HCT116 (cell line): ENCODE results near the gene BICD2. TPM values are rescaled to one million over a fixed set of nuclear protein-coding genes. Genes with fewer than 3 reads are reported as not detected.

Experiments used
- ATAC-seq: fragments of 200-7000 bp; cut with Tn5 transposase; 2 replicates; pipeline ENCODE4 v1.9.1; 2020; ENCODE audit warnings: mild to moderate bottlenecking, moderate library complexity
- BruUV-seq: library from RNA; stranded (reverse); fragments of 400-500 nt; replicated peaks from 2 replicates; lab custom pipeline; 2021; lab: Mats Ljungman, UMichigan
- CTCF ChIA-PET: fragments of 300-600 bp; sonication (Branson Sonifier 250); formaldehyde crosslinking; loops from one replicate; lab custom pipeline; 2021; ENCODE audit warnings: antibody characterized with exemption; lab: Charles Lee
- POLR2A ChIA-PET: fragments of 300-600, 350-600 bp; sonication (Branson Sonifier 250); formaldehyde crosslinking; loops from one replicate; lab custom pipeline; 2021; ENCODE audit warnings: antibody characterized with exemption; lab: Charles Lee
- RAD21 ChIA-PET, 2 experiments: fragments of 300-600 bp; sonication (Branson Sonifier 250); formaldehyde crosslinking; loops; one replicate each; lab custom pipeline; 2023; ENCODE audit warnings: low total read pairs in 2 of 2; ENCODE audit not compliant: uncharacterized antibody in 2 of 2, unreplicated experiment in 2 of 2, low non-redundant PET in 1 of 2; lab: Charles Lee
- DNase-seq: peaks from one replicate; pipeline ENCODE4 v3.0.0-alpha.2; 2010; ENCODE audit warnings: low read depth, low spot score
- H2AFZ ChIP-seq: fragments of 200-600 bp; shearing (Covaris generic), sonication (generic); 2 replicates; pipeline ENCODE4 v1.6.1; 2017; ENCODE audit warnings: low read depth, mixed run types, mixed read lengths, antibody characterized with exemption, low read length; ENCODE audit not compliant: poor library complexity, severe bottlenecking
- H3K27ac ChIP-seq: 2 replicates; pipeline ENCODE4 v1.5.1; 2012; ENCODE audit warnings: low read depth, low read length
- H3K27me3 ChIP-seq: fragments of 200-600 bp; sonication (generic); 2 replicates; pipeline ENCODE4 v1.6.1; 2016; ENCODE audit warnings: mixed run types, low read length, mixed read lengths; ENCODE audit not compliant: insufficient read depth
- H3K36me3 ChIP-seq, 2 experiments: fragments of 200-500 bp in 1 of 2; fragments of 200-600 bp in 1 of 2; sonication (Bioruptor generic) in 1 of 2; sonication (generic) in 1 of 2; 2 replicates each; pipeline versions ENCODE4 v1.5.1 to v1.6.1; 2014 to 2016; ENCODE audit warnings: low read length in 2 of 2, inconsistent platforms in 1 of 2, mixed read lengths in 1 of 2, mixed run types in 1 of 2; ENCODE audit not compliant: insufficient read depth in 2 of 2, control insufficient read depth in 1 of 2
- H3K4me1 ChIP-seq, 2 experiments: fragments of 200-600 bp in 1 of 2; sonication (generic) in 1 of 2; 2 replicates each; pipeline versions ENCODE4 v1.5.1 to v1.6.1; 2012 to 2017; ENCODE audit warnings: low read length in 2 of 2, inconsistent platforms in 1 of 2, mild to moderate bottlenecking in 1 of 2, mixed read lengths in 1 of 2, mixed run types in 1 of 2, moderate library complexity in 1 of 2; ENCODE audit not compliant: insufficient read depth in 2 of 2, control insufficient read depth in 1 of 2
- H3K4me2 ChIP-seq: fragments of 200-600 bp; sonication (generic); 2 replicates; pipeline ENCODE4 v1.6.1; 2017; ENCODE audit warnings: mixed run types, low read length, mixed read lengths
- H3K4me3 ChIP-seq, 2 experiments: fragments of 200-600 bp in 1 of 2; sonication (generic) in 1 of 2; replicated peaks in 1 of 2; 2 replicates each; pipeline ENCODE4 v1.5.1; 2011 to 2016; ENCODE audit warnings: low read length in 2 of 2, control low read depth in 1 of 2, low read depth in 1 of 2, mild to moderate bottlenecking in 1 of 2, mixed read lengths in 1 of 2, mixed run types in 1 of 2
- H3K79me2 ChIP-seq: fragments of 200-600 bp; sonication (generic); 2 replicates; pipeline ENCODE4 v1.6.1; 2017; ENCODE audit warnings: mild to moderate bottlenecking, mixed run types, low read length, moderate library complexity, mixed read lengths; ENCODE audit not compliant: insufficient read depth
- H3K9ac ChIP-seq: fragments of 200-600 bp; sonication (generic); 2 replicates; pipeline ENCODE4 v1.6.1; 2016; ENCODE audit warnings: low read length, mixed read lengths
- H3K9me2 ChIP-seq: fragments of 200-600 bp; sonication (generic), shearing (Covaris generic); 2 replicates; pipeline ENCODE4 v1.6.1; 2017; ENCODE audit warnings: mixed run types, mild to moderate bottlenecking, moderate library complexity; ENCODE audit not compliant: insufficient read depth
- H3K9me3 ChIP-seq, 2 experiments: fragments of 200-500 bp in 1 of 2; fragments of 200-600 bp in 1 of 2; sonication (Bioruptor generic) in 1 of 2; sonication (generic) in 1 of 2; 2 replicates each; pipeline ENCODE4 v1.6.1; 2014 to 2017; ENCODE audit warnings: low read length in 2 of 2, mixed read lengths in 2 of 2, inconsistent platforms in 1 of 2, low read depth in 1 of 2, mild to moderate bottlenecking in 1 of 2, mixed run types in 1 of 2, moderate library complexity in 1 of 2; ENCODE audit not compliant: control insufficient read depth in 1 of 2, insufficient read depth in 1 of 2
- H4K20me1 ChIP-seq: fragments of 200-600 bp; sonication (generic), shearing (Covaris generic); 2 replicates; pipeline ENCODE4 v1.6.1; 2017; ENCODE audit warnings: mixed run types, mild to moderate bottlenecking, moderate library complexity; ENCODE audit not compliant: insufficient read depth
- CBX3 ChIP-seq: IDR thresholded peaks from 2 replicates; pipeline ENCODE4 v1.6.1; 2012; ENCODE audit warnings: low read depth
- EGR1 ChIP-seq: IDR thresholded peaks from 2 replicates; pipeline ENCODE4 v1.6.1; 2012; ENCODE audit warnings: low read depth
- ELF1 ChIP-seq: IDR thresholded peaks from 2 replicates; pipeline ENCODE4 v1.6.1; 2012; ENCODE audit warnings: low read depth, borderline replicate concordance
- EZH2phosphoT487 ChIP-seq: fragments of 200-600 bp; IDR thresholded peaks from 2 replicates; pipeline ENCODE4 v1.6.1; 2018; ENCODE audit warnings: antibody characterized with exemption, borderline replicate concordance
- JUND ChIP-seq: IDR thresholded peaks from 2 replicates; pipeline ENCODE4 v1.6.1; 2012
- POLR2AphosphoS5 ChIP-seq: IDR thresholded peaks from 2 replicates; pipeline ENCODE4 v1.6.1; 2011; ENCODE audit warnings: mild to moderate bottlenecking, low read depth, low read length, moderate library complexity
- RAD21 ChIP-seq: IDR thresholded peaks from 2 replicates; pipeline ENCODE4 v1.6.1; 2012; ENCODE audit warnings: low read depth, mild to moderate bottlenecking
- SIN3A ChIP-seq: IDR thresholded peaks from 2 replicates; pipeline ENCODE4 v1.6.1; 2012; ENCODE audit warnings: low read depth
- SRF ChIP-seq: IDR thresholded peaks from 2 replicates; pipeline ENCODE4 v1.6.1; 2012; ENCODE audit warnings: low read depth
- TCF7L2 ChIP-seq: IDR thresholded peaks from 2 replicates; pipeline ENCODE4 v1.7.0; 2011; ENCODE audit warnings: borderline replicate concordance, inconsistent platforms; ENCODE audit not compliant: insufficient read depth, insufficient read length; ENCODE audit errors: extremely low read depth
- ZFX ChIP-seq: fragments of 450-650 bp; IDR thresholded peaks from 2 replicates; pipeline ENCODE4 v1.6.1; 2017
- intact Hi-C: fragments of 100-400 bp; cut with micrococcal nuclease; formaldehyde crosslinking; loops from 2 replicates; pipeline ENCODE4 v1.10.0; 2022
- total RNA-seq: library from RNA; stranded (reverse); gene quantifications from one replicate; pipeline ENCODE4 v1.2.1, GENCODE V29; 2021; ENCODE audit not compliant: unreplicated experiment
- TF ChIP-seq, protein P1 (sequence below): IDR thresholded peaks from 2 replicates; pipeline ENCODE4 v1.6.1; 2012
- TF ChIP-seq, protein P2 (sequence below), 3 experiments: fragments of 200-600 bp in 1 of 3; sonication (generic) in 1 of 3; IDR thresholded peaks in 2 of 3; conservative IDR thresholded peaks in 1 of 3; 2 replicates each; pipeline ENCODE4 v1.5.1; 2012 to 2017; ENCODE audit warnings: low read depth in 2 of 3, low read length in 2 of 3, antibody characterized with exemption in 1 of 3, borderline replicate concordance in 1 of 3, control low read depth in 1 of 3, mild to moderate bottlenecking in 1 of 3, mixed read lengths in 1 of 3, mixed run types in 1 of 3, moderate library complexity in 1 of 3; ENCODE audit not compliant: insufficient read depth in 1 of 3

The BICD2 gene
- total RNA-seq, 1 experiment from 2014 or later: 23.4 TPM

DNA sequence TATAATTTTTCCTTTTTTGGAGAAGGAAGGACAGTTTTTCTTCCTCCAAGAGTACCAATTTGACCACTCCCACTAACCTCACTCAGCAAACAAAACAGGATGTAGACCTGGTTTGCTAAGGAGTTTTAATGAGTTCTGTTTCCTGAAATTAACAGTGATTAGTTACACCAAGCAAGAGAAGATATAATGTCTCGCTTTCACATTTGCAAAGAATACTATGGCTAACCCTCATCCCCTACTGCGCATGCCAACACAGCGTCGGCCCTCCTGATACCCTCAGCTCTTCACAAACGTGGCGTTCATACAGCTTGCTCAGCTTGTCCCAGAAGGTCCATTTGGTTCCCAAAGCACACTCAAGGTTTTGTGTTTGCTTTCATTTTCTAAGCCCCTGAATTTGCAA lies 52.8 kb downstream of the BICD2 start:
- Histone ChIP-seq H3K4me3 (no peak overlapping the region), H2AFZ (no peak overlapping the region), H4K20me1 (no peaks in the 10 kb centered on the region; the same call in 1 of the 2 replicates), H3K9me2 (no peaks in the 10 kb centered on the region), H3K27ac (no peak overlapping the region), H3K36me3 (peaks cover 31 to 36% of the 10 kb centered on the region in 2 experiments; a peak in 3 of 4 replicates), H3K4me2 (no peak overlapping the region), H3K27me3 (no peaks in the 10 kb centered on the region), H3K9me3 (no peaks in the 10 kb centered on the region), H3K4me1 (peaks cover 0 to 9% of the 10 kb centered on the region in 2 experiments; a peak in 2 of 4 replicates), H3K9ac (no peak overlapping the region), H3K79me2 (no peaks in the 10 kb centered on the region; the same call in 1 of the 2 replicates)
- intact Hi-C loops: no loop called here
- no TSS peak for BruUV-seq
- no peak for ATAC-seq
- TF ChIP-seq EGR1 (no peak), POLR2AphosphoS5 (no peak), CBX3 (no peak), EZH2phosphoT487 (no peak), SRF (no peak), TCF7L2 (no peak), RAD21 (no peak), ZFX (no peak), SIN3A (no peak)
- no peak for DNase-seq
- ChIA-PET CTCF (no interaction called here), RAD21 (no interaction called here), POLR2A (no interaction called here)

DNA sequence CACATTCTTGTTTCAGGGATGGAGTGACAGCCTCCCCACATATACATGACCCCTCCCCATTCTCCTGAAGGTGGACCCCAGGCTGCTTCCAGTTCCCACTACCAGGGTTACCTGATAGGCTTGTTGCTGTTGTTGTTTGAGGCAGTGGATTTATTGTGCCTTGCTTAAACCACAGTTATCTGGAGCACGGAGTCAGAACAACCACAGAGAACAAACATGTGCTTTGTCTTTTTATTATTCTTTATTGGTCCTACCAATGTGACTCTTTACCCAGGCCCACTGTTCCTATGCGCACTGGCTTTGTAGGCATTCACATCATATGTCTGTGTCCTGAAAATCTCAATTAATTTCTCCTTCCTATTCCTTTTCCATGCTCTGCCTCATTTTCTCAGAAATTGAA lies 53.5 kb downstream of the BICD2 start:
- H3K4me1 ChIP-seq: peaks cover 0 to 16% of the 10 kb centered on the region in 2 experiments; a peak in 3 of 4 replicates

More for the DNA sequence above, 53.5 kb downstream of the BICD2 start:
- POLR2A ChIA-PET: no interaction called here
- no peak for DNase-seq
- Histone ChIP-seq H2AFZ (no peak overlapping the region), H3K9me2 (no peaks in the 10 kb centered on the region), H3K9me3 (no peaks in the 10 kb centered on the region), H3K4me2 (no peak overlapping the region), H3K27ac (no peak overlapping the region), H4K20me1 (no peaks in the 10 kb centered on the region; the same call in 1 of the 2 replicates), H3K79me2 (no peaks in the 10 kb centered on the region; the same call in 1 of the 2 replicates), H3K9ac (no peak overlapping the region), H3K27me3 (no peaks in the 10 kb centered on the region), H3K36me3 (peaks cover 31 to 36% of the 10 kb centered on the region in 2 experiments; a peak in 3 of 4 replicates), H3K4me3 (no peak overlapping the region)
- ATAC-seq: no peak
- RAD21 ChIA-PET: no interaction called here
- TF ChIP-seq CBX3: no peak
- no peak for TF ChIP-seq EZH2phosphoT487
- TF ChIP-seq, protein P1, sequence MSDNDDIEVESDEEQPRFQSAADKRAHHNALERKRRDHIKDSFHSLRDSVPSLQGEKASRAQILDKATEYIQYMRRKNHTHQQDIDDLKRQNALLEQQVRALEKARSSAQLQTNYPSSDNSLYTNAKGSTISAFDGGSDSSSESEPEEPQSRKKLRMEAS: no peak
- no peak for TF ChIP-seq JUND
- TF ChIP-seq, protein P2, sequence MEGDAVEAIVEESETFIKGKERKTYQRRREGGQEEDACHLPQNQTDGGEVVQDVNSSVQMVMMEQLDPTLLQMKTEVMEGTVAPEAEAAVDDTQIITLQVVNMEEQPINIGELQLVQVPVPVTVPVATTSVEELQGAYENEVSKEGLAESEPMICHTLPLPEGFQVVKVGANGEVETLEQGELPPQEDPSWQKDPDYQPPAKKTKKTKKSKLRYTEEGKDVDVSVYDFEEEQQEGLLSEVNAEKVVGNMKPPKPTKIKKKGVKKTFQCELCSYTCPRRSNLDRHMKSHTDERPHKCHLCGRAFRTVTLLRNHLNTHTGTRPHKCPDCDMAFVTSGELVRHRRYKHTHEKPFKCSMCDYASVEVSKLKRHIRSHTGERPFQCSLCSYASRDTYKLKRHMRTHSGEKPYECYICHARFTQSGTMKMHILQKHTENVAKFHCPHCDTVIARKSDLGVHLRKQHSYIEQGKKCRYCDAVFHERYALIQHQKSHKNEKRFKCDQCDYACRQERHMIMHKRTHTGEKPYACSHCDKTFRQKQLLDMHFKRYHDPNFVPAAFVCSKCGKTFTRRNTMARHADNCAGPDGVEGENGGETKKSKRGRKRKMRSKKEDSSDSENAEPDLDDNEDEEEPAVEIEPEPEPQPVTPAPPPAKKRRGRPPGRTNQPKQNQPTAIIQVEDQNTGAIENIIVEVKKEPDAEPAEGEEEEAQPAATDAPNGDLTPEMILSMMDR (IDR thresholded peaks at IDR 0.05 in 2 of 3, conservative IDR thresholded peaks at IDR 0.05 in 1 of 3; ENCODE audit: borderline replicate concordance in 1 of 3, insufficient read depth in 1 of 3, low read depth in 2 of 3, low read length in 2 of 3): no peak
- no peak for TF ChIP-seq ELF1
- CTCF ChIA-PET: no interaction called here
- intact Hi-C loops: no loop called here
- BruUV-seq: no TSS peak
